ENCODE data around the gene GPA33.

GPA33 gene

GRCh38 chr1:167090314-167090942 lies at the start of gene GPA33:
TSS of gene GPA33 (minus strand) at chr1:167090377. CDS start at chr1:167090287, 90 bp downstream.
- DNase-seq = no peak

- DNase-seq = no peak
Observed at GRCh38 chr1:167138703-167139102, 48.5 kb upstream of the GPA33 start.

GRCh38 chr1:167137793-167138510 lies 47.8 kb upstream of the GPA33 start:
- no peak for DNase-seq

GRCh38 chr1:167137332-167137781 lies 47.2 kb upstream of the GPA33 start:
- DNase-seq = no peak

GRCh38 chr1:167136806-167137205 lies 46.6 kb upstream of the GPA33 start:
- DNase-seq = no peak

GRCh38 chr1:167136191-167136614 lies 46.0 kb upstream of the GPA33 start:
- no peak for DNase-seq

GRCh38 chr1:167135281-167135840 lies 45.2 kb upstream of the GPA33 start:
- DNase-seq = no peak

- no peak for DNase-seq
Observed at GRCh38 chr1:167132301-167133010, 42.3 kb upstream of the GPA33 start.

- DNase-seq = no peak
Observed at GRCh38 chr1:167130829-167131510, 40.8 kb upstream of the GPA33 start.

- no peak for DNase-seq
Observed at GRCh38 chr1:167128261-167129227, 38.4 kb upstream of the GPA33 start.

- DNase-seq = no peak
Observed at GRCh38 chr1:167127661-167128060, 37.5 kb upstream of the GPA33 start.

- DNase-seq = no peak
Observed at GRCh38 chr1:167127236-167127635, 37.1 kb upstream of the GPA33 start.

- DNase-seq = no peak
Observed at GRCh38 chr1:167126811-167127210, 36.6 kb upstream of the GPA33 start.

GRCh38 chr1:167126317-167126716 lies 36.1 kb upstream of the GPA33 start:
- DNase-seq = no peak

GRCh38 chr1:167122568-167122967 lies 32.4 kb upstream of the GPA33 start:
- DNase-seq = no peak

GRCh38 chr1:167122121-167122480 lies 31.9 kb upstream of the GPA33 start:
- no peak for DNase-seq

GRCh38 chr1:167121375-167122120 lies 31.4 kb upstream of the GPA33 start:
- peak in 1 of 2 donors; percentile 12 for DNase-seq

- no peak for DNase-seq
Observed at GRCh38 chr1:167120899-167121298, 30.7 kb upstream of the GPA33 start.

- no peak for DNase-seq
Observed at GRCh38 chr1:167119696-167120095, 29.5 kb upstream of the GPA33 start.

- DNase-seq = no peak
Observed at GRCh38 chr1:167118188-167118587, 28.0 kb upstream of the GPA33 start.

GRCh38 chr1:167117225-167117624 lies 27.0 kb upstream of the GPA33 start:
- no peak for DNase-seq
